H9 (cell line): Measurements from ENCODE around the gene WRAP53. TPM values are rescaled to one million over a fixed set of nuclear protein-coding genes. Genes with fewer than 3 reads are reported as not detected.

Source experiments
- DNase-seq: peaks from one replicate; pipeline ENCODE4 v3.0.0-alpha.2; 2017
- H2AFZ ChIP-seq: one replicate; pipeline ENCODE4 v1.6.1; 2013; ENCODE audit warnings: mild to moderate bottlenecking, low read length, control low read depth, moderate library complexity
- H2AK5ac ChIP-seq: 2 replicates; pipeline ENCODE4 v1.6.1; 2013; ENCODE audit warnings: low read length, control low read depth, mixed read lengths; ENCODE audit not compliant: insufficient read length
- H2BK120ac ChIP-seq: one replicate; pipeline ENCODE4 v1.6.1; 2013; ENCODE audit warnings: low read depth, mild to moderate bottlenecking, low read length, control low read depth, inconsistent platforms; ENCODE audit not compliant: poor library complexity, severe bottlenecking
- H2BK12ac ChIP-seq: 2 replicates; pipeline ENCODE4 v1.6.1; 2013; ENCODE audit warnings: low read length, control low read depth, mixed read lengths, low read depth; ENCODE audit not compliant: insufficient read length
- H2BK15ac ChIP-seq: 2 replicates; pipeline ENCODE4 v1.6.1; 2013; ENCODE audit warnings: low read depth, low read length, control low read depth
- H2BK20ac ChIP-seq: one replicate; pipeline ENCODE4 v1.6.1; 2013; ENCODE audit warnings: low read depth, mild to moderate bottlenecking, low read length, control low read depth, inconsistent platforms; ENCODE audit not compliant: poor library complexity, severe bottlenecking
- H2BK5ac ChIP-seq: 2 replicates; pipeline ENCODE4 v1.6.1; 2013; ENCODE audit warnings: low read length, control low read depth, mixed read lengths; ENCODE audit not compliant: insufficient read length
- H3K14ac ChIP-seq: 2 replicates; pipeline ENCODE4 v1.6.1; 2013; ENCODE audit warnings: low read length, control low read depth; ENCODE audit not compliant: insufficient read depth
- H3K18ac ChIP-seq: 2 replicates; pipeline ENCODE4 v1.6.1; 2013; ENCODE audit warnings: low read depth, mild to moderate bottlenecking, mixed read lengths, low read length, control low read depth; ENCODE audit not compliant: insufficient read length
- H3K23ac ChIP-seq: 2 replicates; pipeline ENCODE4 v1.6.1; 2013; ENCODE audit warnings: low read length, control low read depth, mixed read lengths, low read depth; ENCODE audit not compliant: insufficient read length
- H3K23me2 ChIP-seq: 2 replicates; pipeline ENCODE4 v1.6.1; 2013; ENCODE audit warnings: low read depth, mild to moderate bottlenecking, mixed read lengths, low read length, control low read depth; ENCODE audit not compliant: insufficient read length, poor library complexity, severe bottlenecking
- H3K27ac ChIP-seq: 2 replicates; pipeline ENCODE4 v1.5.1; 2013; ENCODE audit warnings: low read length, control low read depth, mixed read lengths, low read depth; ENCODE audit not compliant: insufficient read length
- H3K27me3 ChIP-seq: 2 replicates; pipeline ENCODE4 v1.6.1; 2013; ENCODE audit warnings: low read length, control low read depth, inconsistent platforms; ENCODE audit not compliant: insufficient read depth
- H3K4ac ChIP-seq: 2 replicates; pipeline ENCODE4 v1.6.1; 2013; ENCODE audit warnings: low read depth, mild to moderate bottlenecking, control low read depth, inconsistent platforms, low read length, moderate library complexity
- H3K4me1 ChIP-seq: 2 replicates; pipeline ENCODE4 v1.6.1; 2013; ENCODE audit warnings: low read length, control low read depth, inconsistent platforms; ENCODE audit not compliant: insufficient read depth
- H3K4me2 ChIP-seq: 2 replicates; pipeline ENCODE4 v1.6.1; 2013; ENCODE audit warnings: low read length, control low read depth, mixed read lengths; ENCODE audit not compliant: insufficient read length, insufficient read depth
- H3K56ac ChIP-seq: 2 replicates; pipeline ENCODE4 v1.6.1; 2013; ENCODE audit warnings: low read depth, mild to moderate bottlenecking, mixed read lengths, low read length, control low read depth; ENCODE audit not compliant: insufficient read length
- H3K79me1 ChIP-seq: 2 replicates; pipeline ENCODE4 v1.6.1; 2013; ENCODE audit warnings: low read depth, mild to moderate bottlenecking, moderate library complexity, low read length, control low read depth, inconsistent platforms; ENCODE audit not compliant: insufficient read depth, poor library complexity, severe bottlenecking
- H3K79me2 ChIP-seq: 2 replicates; pipeline ENCODE4 v1.6.1; 2013; ENCODE audit warnings: low read length, control low read depth, inconsistent platforms; ENCODE audit not compliant: insufficient read depth
- H3K9ac ChIP-seq: 2 replicates; pipeline ENCODE4 v1.6.1; 2013; ENCODE audit warnings: low read length, control low read depth, mixed read lengths; ENCODE audit not compliant: insufficient read length; ENCODE audit errors: extremely low read depth
- H3K9me3 ChIP-seq: one replicate; pipeline ENCODE4 v1.6.1; 2013; ENCODE audit warnings: low read depth, low read length, inconsistent platforms; ENCODE audit not compliant: control insufficient read depth
- H3T11ph ChIP-seq: one replicate; pipeline ENCODE4 v1.6.1; 2013; ENCODE audit warnings: mild to moderate bottlenecking, low read length, control low read depth, inconsistent platforms
- H4K20me1 ChIP-seq: one replicate; pipeline ENCODE4 v1.6.1; 2013; ENCODE audit not compliant: control insufficient read depth, insufficient read length, insufficient read depth
- H4K5ac ChIP-seq: 2 replicates; pipeline ENCODE4 v1.6.1; 2013; ENCODE audit warnings: low read depth, mild to moderate bottlenecking, mixed read lengths, low read length, control low read depth; ENCODE audit not compliant: insufficient read length
- H4K8ac ChIP-seq: replicated peaks from 2 replicates; pipeline ENCODE4 v1.6.1; 2013; ENCODE audit warnings: low read length, control low read depth, mixed read lengths, low read depth; ENCODE audit not compliant: insufficient read length
- H4K91ac ChIP-seq: 2 replicates; pipeline ENCODE4 v1.6.1; 2013; ENCODE audit warnings: low read depth, mild to moderate bottlenecking, moderate library complexity, mixed read lengths, low read length, control low read depth; ENCODE audit not compliant: insufficient read length
- H3K27ac Mint-ChIP-seq, 3 experiments: 2 replicates in 2 of 3; 3 replicates in 1 of 3; pipeline ENCODE4 v1.8.0; 2020 to 2021; ENCODE audit warnings: mixed read lengths in 3 of 3, mild to moderate bottlenecking in 1 of 3, moderate library complexity in 1 of 3
- H3K27me3 Mint-ChIP-seq: 2 replicates; pipeline ENCODE4 v1.8.0; 2021; ENCODE audit warnings: low read depth, mild to moderate bottlenecking, moderate library complexity, mixed read lengths
- H3K36me3 Mint-ChIP-seq, 3 experiments: 2 replicates in 2 of 3; 3 replicates in 1 of 3; pipeline ENCODE4 v1.8.0; 2020 to 2021; ENCODE audit warnings: low read depth in 3 of 3, mixed read lengths in 3 of 3; ENCODE audit not compliant: insufficient read depth in 1 of 3
- H3K4me1 Mint-ChIP-seq, 2 experiments: 2 replicates each; pipeline ENCODE4 v1.8.0; 2020; ENCODE audit warnings: mixed read lengths in 2 of 2
- H3K4me3 Mint-ChIP-seq, 2 experiments: 2 replicates in 1 of 2; 3 replicates in 1 of 2; pipeline ENCODE4 v1.8.0; 2020 to 2021; ENCODE audit warnings: mild to moderate bottlenecking in 2 of 2, mixed read lengths in 2 of 2, moderate library complexity in 1 of 2
- H3K9me3 Mint-ChIP-seq, 2 experiments: 2 replicates in 1 of 2; 3 replicates in 1 of 2; pipeline ENCODE4 v1.8.0; 2020; ENCODE audit warnings: mild to moderate bottlenecking in 2 of 2, mixed read lengths in 2 of 2, moderate library complexity in 1 of 2
- CTCF ChIP-seq: fragments of 200-600 bp; sonication (generic); conservative IDR thresholded peaks from 3 replicates; pipeline ENCODE4 v1.8.0; 2021; ENCODE audit warnings: antibody characterized with exemption, mild to moderate bottlenecking
- WGBS: extraction: QIAGEN DNeasy Blood & Tissue Kit; methylation state at CpG from one replicate; pipeline ENCODE4 v1.1.7; 2013; ENCODE audit warnings: missing lambda C conversion rate, low lambda C conversion rate, mixed read lengths; ENCODE audit not compliant: insufficient read length; ENCODE audit errors: extremely low coverage; 5-methylcytosine and 5-hydroxymethylcytosine counted together
- total RNA-seq: library from RNA; stranded (reverse); gene quantifications from 2 replicates; pipeline ENCODE4 v1.2.1, GENCODE V29; 2021

WRAP53 gene
- total RNA-seq, 1 experiment from 2014 or later: 27.0 TPM

- no peaks in the 10 kb centered on the region for H3K79me2 ChIP-seq
- H2AK5ac ChIP-seq: no peak overlapping the region
- Mint-ChIP-seq H3K9me3 (peaks cover 0 to 3% of the 10 kb centered on the region in 2 experiments; a peak in 2 of 5 replicates), H3K4me3 (no peak overlapping the region), H3K4me1 (peaks cover 10 to 17% of the 10 kb centered on the region in 2 experiments), H3K36me3 (no peaks in the 10 kb centered on the region), H3K27ac (no peak overlapping the region; a peak in 1 of 7 replicates), H3K27me3 (peaks cover 41% of the 10 kb centered on the region)
- H3T11ph ChIP-seq: no peak overlapping the region
- no CpG with 5 or more reads among the region's 9 CpGs for WGBS
- H4K91ac ChIP-seq: no peak overlapping the region
- H3K4ac ChIP-seq: no peak overlapping the region
- H3K27me3 ChIP-seq: peaks cover 5% of the 10 kb centered on the region
- no peak overlapping the region for H4K5ac ChIP-seq
- H2BK12ac ChIP-seq: no peak overlapping the region
- no peak overlapping the region for H3K4me2 ChIP-seq
- H3K56ac ChIP-seq: no peak overlapping the region
- no peak overlapping the region for H3K18ac ChIP-seq
- H3K4me1 ChIP-seq: no peaks in the 10 kb centered on the region
- no peak overlapping the region for H2BK15ac ChIP-seq
- peaks cover 11% of the 10 kb centered on the region for H3K23me2 ChIP-seq
- DNase-seq: no peak
- no peak overlapping the region for H2BK20ac ChIP-seq
- no peak overlapping the region for H2BK120ac ChIP-seq
- H4K8ac ChIP-seq: no peak overlapping the region
- TF ChIP-seq CTCF: no peak
- no peaks in the 10 kb centered on the region for H3K79me1 ChIP-seq
- H3K14ac ChIP-seq: no peak overlapping the region
- no peak overlapping the region for H2BK5ac ChIP-seq
- no peak overlapping the region for H2AFZ ChIP-seq
- no peak overlapping the region for H3K27ac ChIP-seq
- H3K23ac ChIP-seq: no peak overlapping the region
- H3K9me3 ChIP-seq: no peaks in the 10 kb centered on the region
- H4K20me1 ChIP-seq: no peaks in the 10 kb centered on the region
- no peak overlapping the region for H3K9ac ChIP-seq
Observed at GRCh38 chr17:7646457-7646856, 41.8 kb upstream of the WRAP53 start.
